ENCODE measurements around the gene NOMO2.
"Not testable (repeated sequence)": the region's sequence is repeated elsewhere in the genome, so short reads cannot be mapped to it uniquely, and the experiment has no call there.

NOMO2 gene

GRCh38 chr16:18591908-18592307 is 30.0 kb upstream of the NOMO2 start:
- not testable (repeated sequence) for H3K36me3 ChIP-seq (ENCODE audit: control insufficient read depth, insufficient read depth, low read length); H3K27me3 ChIP-seq (ENCODE audit: control insufficient read depth, insufficient read depth, low read length); H3K27ac ChIP-seq (ENCODE audit: low read length); H3K4me1 ChIP-seq (ENCODE audit: control insufficient read depth, insufficient read depth, low read length); H3K4me3 ChIP-seq (ENCODE audit: low read length); H3K9me3 ChIP-seq (ENCODE audit: control insufficient read depth, insufficient read depth, low read length)
- DNase-seq (ENCODE audit: low read depth, low spot score): peak; percentile 20
- WGBS (ENCODE audit: insufficient coverage, insufficient read length): no CpG with 5 or more reads among the region's 4 CpGs

DNA sequence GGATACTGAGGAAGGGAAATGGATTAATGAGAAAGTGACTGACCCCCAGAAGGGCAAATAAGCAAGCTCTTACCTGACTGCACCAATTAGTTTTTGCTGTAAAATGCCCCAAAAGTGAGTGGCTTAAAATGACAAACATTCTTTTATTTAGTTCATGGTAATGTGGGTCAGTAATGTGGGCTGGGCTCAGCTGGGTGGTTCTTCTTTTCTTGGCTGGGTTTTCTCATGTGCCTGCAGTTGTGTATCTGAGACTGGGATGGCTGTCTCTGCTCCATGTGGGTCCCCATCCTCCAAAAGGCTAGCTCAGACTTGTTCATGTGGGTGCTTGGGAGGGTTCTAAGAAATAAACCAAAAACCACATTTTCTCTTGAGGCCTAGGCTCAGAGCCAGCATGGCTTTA is 29.5 kb upstream of the NOMO2 start:
- not testable (repeated sequence) for H3K36me3 ChIP-seq (ENCODE audit: control insufficient read depth, insufficient read depth, low read length); H3K9me3 ChIP-seq (ENCODE audit: control insufficient read depth, insufficient read depth, low read length); DNase-seq (ENCODE audit: low read depth, low spot score); H3K4me1 ChIP-seq (ENCODE audit: control insufficient read depth, insufficient read depth, low read length); H3K4me3 ChIP-seq (ENCODE audit: low read length); H3K27ac ChIP-seq (ENCODE audit: low read length); H3K27me3 ChIP-seq (ENCODE audit: control insufficient read depth, insufficient read depth, low read length)

- not testable (repeated sequence) for H3K9me3 ChIP-seq (ENCODE audit: control insufficient read depth, insufficient read depth, low read length); H3K27ac ChIP-seq (ENCODE audit: low read length); H3K27me3 ChIP-seq (ENCODE audit: control insufficient read depth, insufficient read depth, low read length); H3K4me1 ChIP-seq (ENCODE audit: control insufficient read depth, insufficient read depth, low read length); H3K4me3 ChIP-seq (ENCODE audit: low read length); DNase-seq (ENCODE audit: low read depth, low spot score); H3K36me3 ChIP-seq (ENCODE audit: control insufficient read depth, insufficient read depth, low read length)
- no CpG with 5 or more reads among the region's 10 CpGs for WGBS (ENCODE audit: insufficient coverage, insufficient read length)
Observed at GRCh38 chr16:18589806-18590205, 27.9 kb upstream of the NOMO2 start.

GRCh38 chr16:18586560-18587540 is 25.0 kb upstream of the NOMO2 start:
- not testable (repeated sequence) for H3K27me3 ChIP-seq (ENCODE audit: control insufficient read depth, insufficient read depth, low read length); DNase-seq (ENCODE audit: low read depth, low spot score); H3K4me3 ChIP-seq (ENCODE audit: low read length); H3K36me3 ChIP-seq (ENCODE audit: control insufficient read depth, insufficient read depth, low read length); H3K9me3 ChIP-seq (ENCODE audit: control insufficient read depth, insufficient read depth, low read length); H3K27ac ChIP-seq (ENCODE audit: low read length); H3K4me1 ChIP-seq (ENCODE audit: control insufficient read depth, insufficient read depth, low read length)
- WGBS (ENCODE audit: insufficient coverage, insufficient read length): no CpG with 5 or more reads among the region's 5 CpGs

DNA sequence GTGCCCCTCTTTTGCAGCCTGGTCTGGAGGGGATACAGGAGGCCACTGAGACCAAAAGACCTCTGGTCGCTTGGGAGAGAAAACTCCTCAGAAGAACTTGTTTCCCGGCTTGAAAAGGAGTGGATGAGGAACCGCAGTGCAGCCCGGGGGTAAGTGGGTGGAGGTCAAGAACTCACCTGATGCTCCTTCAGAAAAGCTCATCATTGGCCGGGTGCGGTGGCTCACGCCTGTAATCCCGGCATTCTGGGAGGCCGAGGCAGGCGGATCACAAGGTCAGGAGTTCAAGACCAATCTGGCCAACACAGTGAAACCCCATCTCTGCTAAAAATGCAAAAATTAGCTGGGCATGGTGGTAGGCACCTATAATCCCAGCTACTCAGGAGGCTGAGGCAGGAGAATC is 23.9 kb upstream of the NOMO2 start:
- H3K9me3 ChIP-seq (ENCODE audit: control insufficient read depth, insufficient read depth, low read length); H3K27ac ChIP-seq (ENCODE audit: low read length); H3K4me3 ChIP-seq (ENCODE audit: low read length); DNase-seq (ENCODE audit: low read depth, low spot score); H3K27me3 ChIP-seq (ENCODE audit: control insufficient read depth, insufficient read depth, low read length); H3K4me1 ChIP-seq (ENCODE audit: control insufficient read depth, insufficient read depth, low read length); H3K36me3 ChIP-seq (ENCODE audit: control insufficient read depth, insufficient read depth, low read length): not testable (repeated sequence)
- WGBS (ENCODE audit: insufficient coverage, insufficient read length): no CpG with 5 or more reads among the region's 10 CpGs

DNA sequence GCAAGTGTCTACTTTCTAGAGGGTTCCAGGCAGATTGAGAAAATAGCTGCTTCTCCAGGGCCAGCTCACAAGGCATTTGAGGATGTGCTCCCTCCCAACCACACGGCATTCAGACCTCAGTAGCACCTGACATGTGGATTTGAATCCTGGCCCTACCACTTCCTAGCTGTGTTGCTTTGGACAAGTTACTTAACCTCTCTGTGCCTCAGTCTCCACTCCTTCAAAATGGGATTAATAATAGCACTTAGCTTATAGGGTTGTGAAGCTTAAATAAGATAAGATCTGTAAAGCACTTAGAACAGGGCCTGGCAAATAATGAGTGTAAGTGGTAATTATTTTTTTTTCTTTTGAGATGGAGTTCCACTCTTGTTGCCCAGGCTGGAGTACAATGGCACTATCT is 21.0 kb upstream of the NOMO2 start:
- H3K27me3 ChIP-seq (ENCODE audit: control insufficient read depth, insufficient read depth, low read length): no peaks in the 10 kb centered on the region
- H3K36me3 ChIP-seq (ENCODE audit: control insufficient read depth, insufficient read depth, low read length): no peaks in the 10 kb centered on the region
- H3K4me3 ChIP-seq (ENCODE audit: low read length): no peak overlapping the region
- no CpG with 5 or more reads among the region's 1 CpG for WGBS (ENCODE audit: insufficient coverage, insufficient read length)
- no peak for DNase-seq (ENCODE audit: low read depth, low spot score)
- H3K27ac ChIP-seq (ENCODE audit: low read length): no peak overlapping the region
- H3K9me3 ChIP-seq (ENCODE audit: control insufficient read depth, insufficient read depth, low read length): no peaks in the 10 kb centered on the region
- no peaks in the 10 kb centered on the region for H3K4me1 ChIP-seq (ENCODE audit: control insufficient read depth, insufficient read depth, low read length)

DNA sequence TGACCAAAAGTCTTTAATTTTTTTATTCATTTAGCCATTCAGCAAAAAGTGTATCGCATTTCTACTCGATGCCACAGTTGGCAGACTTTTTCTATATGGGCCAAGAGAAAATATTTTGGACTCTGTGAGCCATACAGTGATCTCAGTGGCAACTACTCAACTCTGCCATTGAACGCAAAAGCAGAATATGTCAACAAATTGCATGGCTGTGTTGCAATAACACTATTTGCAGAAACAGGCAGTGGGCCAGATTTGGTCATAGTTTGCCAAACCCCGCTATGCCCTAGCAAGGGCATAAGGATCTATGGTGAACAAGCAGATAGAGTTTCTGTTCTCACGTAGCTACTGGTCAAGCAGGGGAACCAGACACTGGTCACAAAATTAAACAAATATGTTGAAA is 18.5 kb upstream of the NOMO2 start:
- H3K4me1 ChIP-seq (ENCODE audit: control insufficient read depth, insufficient read depth, low read length); H3K27ac ChIP-seq (ENCODE audit: low read length); H3K9me3 ChIP-seq (ENCODE audit: control insufficient read depth, insufficient read depth, low read length); H3K36me3 ChIP-seq (ENCODE audit: control insufficient read depth, insufficient read depth, low read length); H3K27me3 ChIP-seq (ENCODE audit: control insufficient read depth, insufficient read depth, low read length); DNase-seq (ENCODE audit: low read depth, low spot score); H3K4me3 ChIP-seq (ENCODE audit: low read length): not testable (repeated sequence)
- WGBS (ENCODE audit: insufficient coverage, insufficient read length): no CpG with 5 or more reads among the region's 5 CpGs

- not testable (repeated sequence) for H3K4me1 ChIP-seq (ENCODE audit: control insufficient read depth, insufficient read depth, low read length); H3K27ac ChIP-seq (ENCODE audit: low read length); DNase-seq (ENCODE audit: low read depth, low spot score); H3K27me3 ChIP-seq (ENCODE audit: control insufficient read depth, insufficient read depth, low read length); H3K4me3 ChIP-seq (ENCODE audit: low read length); H3K36me3 ChIP-seq (ENCODE audit: control insufficient read depth, insufficient read depth, low read length); H3K9me3 ChIP-seq (ENCODE audit: control insufficient read depth, insufficient read depth, low read length)
- WGBS (ENCODE audit: insufficient coverage, insufficient read length): no CpG with 5 or more reads among the region's 2 CpGs
Observed at GRCh38 chr16:18579261-18579660, 17.4 kb upstream of the NOMO2 start.

GRCh38 chr16:18577942-18578341 is 16.0 kb upstream of the NOMO2 start:
- H3K4me3 ChIP-seq (ENCODE audit: low read length); DNase-seq (ENCODE audit: low read depth, low spot score); H3K36me3 ChIP-seq (ENCODE audit: control insufficient read depth, insufficient read depth, low read length); H3K27ac ChIP-seq (ENCODE audit: low read length); H3K4me1 ChIP-seq (ENCODE audit: control insufficient read depth, insufficient read depth, low read length); H3K9me3 ChIP-seq (ENCODE audit: control insufficient read depth, insufficient read depth, low read length); H3K27me3 ChIP-seq (ENCODE audit: control insufficient read depth, insufficient read depth, low read length): not testable (repeated sequence)
- WGBS (ENCODE audit: insufficient coverage, insufficient read length): no CpG with 5 or more reads among the region's 1 CpG

- not testable (repeated sequence) for DNase-seq (ENCODE audit: low read depth, low spot score)
- no CpG with 5 or more reads among the region's 2 CpGs for WGBS (ENCODE audit: insufficient coverage, insufficient read length)
Observed at GRCh38 chr16:18575945-18576344, 14.0 kb upstream of the NOMO2 start.

DNA sequence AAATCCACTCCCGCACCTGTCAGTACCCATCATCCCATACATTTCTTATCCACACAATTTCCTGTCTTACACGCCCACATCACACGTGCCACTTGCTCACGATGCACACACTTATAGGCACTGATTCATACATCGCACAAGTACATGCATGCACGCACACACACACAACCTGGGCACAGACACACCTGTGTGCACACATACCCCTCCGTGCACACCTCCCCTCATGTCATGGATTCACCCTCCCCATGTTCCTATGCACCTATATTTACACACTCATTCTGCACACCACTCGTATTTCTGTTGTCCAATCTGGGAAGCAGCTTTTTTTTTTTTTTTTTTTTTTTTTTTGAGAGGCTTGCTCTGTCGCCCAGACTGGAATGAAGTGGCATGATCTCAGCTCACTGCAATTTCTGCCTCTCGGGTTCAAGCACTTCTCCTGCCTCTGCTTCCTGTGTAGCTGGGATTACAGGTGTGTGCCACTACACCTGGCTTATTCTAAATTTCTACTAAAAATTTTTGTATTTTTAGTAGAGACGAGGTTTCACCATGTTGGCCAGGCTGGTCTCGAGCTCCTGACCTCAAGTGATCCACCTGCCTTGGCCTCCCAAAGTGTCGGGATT is 13.5 kb upstream of the NOMO2 start:
- H3K4me3 ChIP-seq (ENCODE audit: low read length); H3K27ac ChIP-seq (ENCODE audit: low read length); DNase-seq (ENCODE audit: low read depth, low spot score); H3K27me3 ChIP-seq (ENCODE audit: control insufficient read depth, insufficient read depth, low read length); H3K36me3 ChIP-seq (ENCODE audit: control insufficient read depth, insufficient read depth, low read length); H3K4me1 ChIP-seq (ENCODE audit: control insufficient read depth, insufficient read depth, low read length); H3K9me3 ChIP-seq (ENCODE audit: control insufficient read depth, insufficient read depth, low read length): not testable (repeated sequence)
- WGBS (ENCODE audit: insufficient coverage, insufficient read length): 100% methylated on average over 4 of the region's 13 CpGs

More at GRCh38 chr16:18575945-18576344, 14.0 kb upstream of the NOMO2 start:
- H3K27ac ChIP-seq (ENCODE audit: low read length); H3K36me3 ChIP-seq (ENCODE audit: control insufficient read depth, insufficient read depth, low read length); H3K9me3 ChIP-seq (ENCODE audit: control insufficient read depth, insufficient read depth, low read length); H3K4me3 ChIP-seq (ENCODE audit: low read length); H3K27me3 ChIP-seq (ENCODE audit: control insufficient read depth, insufficient read depth, low read length); H3K4me1 ChIP-seq (ENCODE audit: control insufficient read depth, insufficient read depth, low read length): not testable (repeated sequence)
